ENCODE measurements around the gene RBM15.

RBM15 gene, protein sequence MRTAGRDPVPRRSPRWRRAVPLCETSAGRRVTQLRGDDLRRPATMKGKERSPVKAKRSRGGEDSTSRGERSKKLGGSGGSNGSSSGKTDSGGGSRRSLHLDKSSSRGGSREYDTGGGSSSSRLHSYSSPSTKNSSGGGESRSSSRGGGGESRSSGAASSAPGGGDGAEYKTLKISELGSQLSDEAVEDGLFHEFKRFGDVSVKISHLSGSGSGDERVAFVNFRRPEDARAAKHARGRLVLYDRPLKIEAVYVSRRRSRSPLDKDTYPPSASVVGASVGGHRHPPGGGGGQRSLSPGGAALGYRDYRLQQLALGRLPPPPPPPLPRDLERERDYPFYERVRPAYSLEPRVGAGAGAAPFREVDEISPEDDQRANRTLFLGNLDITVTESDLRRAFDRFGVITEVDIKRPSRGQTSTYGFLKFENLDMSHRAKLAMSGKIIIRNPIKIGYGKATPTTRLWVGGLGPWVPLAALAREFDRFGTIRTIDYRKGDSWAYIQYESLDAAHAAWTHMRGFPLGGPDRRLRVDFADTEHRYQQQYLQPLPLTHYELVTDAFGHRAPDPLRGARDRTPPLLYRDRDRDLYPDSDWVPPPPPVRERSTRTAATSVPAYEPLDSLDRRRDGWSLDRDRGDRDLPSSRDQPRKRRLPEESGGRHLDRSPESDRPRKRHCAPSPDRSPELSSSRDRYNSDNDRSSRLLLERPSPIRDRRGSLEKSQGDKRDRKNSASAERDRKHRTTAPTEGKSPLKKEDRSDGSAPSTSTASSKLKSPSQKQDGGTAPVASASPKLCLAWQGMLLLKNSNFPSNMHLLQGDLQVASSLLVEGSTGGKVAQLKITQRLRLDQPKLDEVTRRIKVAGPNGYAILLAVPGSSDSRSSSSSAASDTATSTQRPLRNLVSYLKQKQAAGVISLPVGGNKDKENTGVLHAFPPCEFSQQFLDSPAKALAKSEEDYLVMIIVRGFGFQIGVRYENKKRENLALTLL

DNA sequence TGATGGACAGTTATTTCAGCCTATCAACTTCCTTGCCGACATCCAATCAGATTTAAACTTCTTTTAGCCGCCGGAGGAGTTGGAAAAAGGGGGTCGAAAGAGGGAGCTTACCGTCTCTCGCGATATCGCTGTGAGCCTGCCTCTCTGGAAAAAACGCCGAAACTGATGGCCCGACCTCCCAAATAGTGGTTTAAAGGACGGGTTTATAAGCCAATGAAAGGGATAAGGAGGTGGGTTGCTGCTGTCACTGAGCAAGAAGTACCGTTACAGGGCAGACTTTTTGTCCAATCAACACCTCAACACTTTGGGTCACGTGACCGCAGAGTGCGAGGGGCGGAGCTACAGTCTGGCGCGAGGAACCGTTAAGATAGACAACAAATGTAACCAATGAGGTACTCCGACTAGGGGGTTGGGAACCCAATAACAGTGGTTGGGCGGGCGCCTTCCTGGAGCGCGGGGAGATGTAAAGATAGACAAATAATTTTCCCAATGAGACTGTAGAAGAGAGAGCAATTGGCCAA, at the start of gene RBM15:
TSS of gene RBM15 (plus strand) at position 492 of the 521 bp plus-strand sequence. CDS start at position 521, 29 bp downstream.
- DNase-seq: peak; percentile 97 to 99
- no peak within 1 kb of the TSS for H3K4me3 Mint-ChIP-seq
- peak within 1 kb of the TSS in 1 of 2 donors; percentile 99 for H3K27ac Mint-ChIP-seq
- H3K27me3 Mint-ChIP-seq: no peaks in the 10 kb centered on the region
- no peaks in the 10 kb centered on the region for H3K9me3 Mint-ChIP-seq
- peak; percentile 84 for ATAC-seq
- H3K4me1 Mint-ChIP-seq: peaks cover 60% of the 10 kb centered on the region

DNA sequence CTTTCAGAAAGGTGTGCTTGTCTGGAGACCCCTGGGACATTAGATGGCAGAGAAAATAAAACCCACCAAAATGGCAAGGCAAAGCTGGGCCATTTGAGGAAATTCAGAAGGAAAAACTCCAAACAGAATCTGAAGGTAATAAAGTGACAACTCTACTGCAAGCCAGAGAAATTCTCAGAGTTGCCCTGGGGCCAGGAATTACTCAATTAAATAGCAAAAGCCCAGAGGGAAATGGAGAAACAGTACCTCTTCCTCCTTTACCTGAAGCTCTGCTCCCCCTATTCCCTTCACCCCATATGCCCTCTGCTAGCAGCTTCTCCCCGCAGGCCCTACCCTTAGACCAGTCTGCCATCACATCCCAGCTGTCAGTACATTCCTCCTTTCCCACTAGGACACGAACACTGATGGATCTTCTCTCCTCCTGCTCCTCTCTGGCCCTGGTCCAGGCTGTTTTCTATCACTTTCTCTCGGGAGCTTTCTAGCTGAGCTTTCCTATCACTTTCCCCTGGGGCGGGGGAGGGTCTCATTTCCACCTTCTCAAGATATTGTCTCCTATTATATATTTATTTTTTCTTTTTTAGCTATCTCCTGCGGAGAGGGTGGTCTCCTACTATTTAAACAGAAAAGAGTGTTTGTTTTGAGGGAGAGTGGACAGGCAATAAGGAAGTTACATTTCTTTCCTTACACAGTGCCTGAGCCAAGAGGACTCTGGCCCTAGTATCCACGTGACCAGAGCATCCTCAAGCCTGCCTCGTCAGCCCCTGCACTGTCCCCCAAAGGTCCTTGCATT, 47.7 kb upstream of the RBM15 start:
- no peak overlapping the region for H3K4me3 Mint-ChIP-seq
- H3K27me3 Mint-ChIP-seq: no peaks in the 10 kb centered on the region
- H3K27ac Mint-ChIP-seq: no peak overlapping the region
- no peaks in the 10 kb centered on the region for H3K4me1 Mint-ChIP-seq
- ATAC-seq: no peak
- no peak for DNase-seq
- no peaks in the 10 kb centered on the region for H3K9me3 Mint-ChIP-seq

DNA sequence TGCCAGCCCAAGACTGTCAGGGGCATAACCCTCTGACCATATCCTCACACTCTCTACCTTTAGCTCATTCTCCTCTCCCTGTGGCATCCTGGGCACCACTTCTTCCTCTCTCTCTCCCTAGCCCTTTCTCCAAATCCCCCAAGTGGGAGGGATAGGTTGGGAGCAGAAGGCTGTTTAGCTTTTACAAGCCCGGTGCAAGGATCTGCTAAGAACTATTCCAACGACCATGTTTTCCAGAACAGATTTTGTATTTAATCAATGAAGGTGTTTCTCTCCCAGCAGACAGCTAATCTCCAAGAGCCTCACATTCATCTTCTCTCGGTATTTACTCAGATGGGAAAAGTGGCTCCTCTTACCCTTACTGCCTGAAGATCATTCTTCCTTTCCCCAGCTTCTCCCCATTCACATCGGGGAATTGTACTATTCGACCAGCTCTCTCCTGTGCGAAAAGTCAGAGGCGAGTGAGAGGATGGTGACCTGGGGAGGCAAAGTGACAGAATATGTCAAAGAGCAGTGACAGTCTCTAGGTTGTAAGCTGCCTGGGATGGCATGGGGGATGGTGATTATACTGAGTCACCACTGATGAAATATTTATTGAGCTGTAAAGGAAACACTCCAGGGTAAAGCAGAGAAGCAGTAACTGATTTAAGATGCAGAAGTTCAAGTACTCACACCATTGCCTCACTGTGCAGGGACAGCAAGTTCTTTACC, 47.0 kb upstream of the RBM15 start:
- Mint-ChIP-seq H3K9me3 (no peaks in the 10 kb centered on the region), H3K4me1 (no peaks in the 10 kb centered on the region), H3K27ac (peak overlapping the region in 1 of 2 donors; percentile 8), H3K27me3 (no peaks in the 10 kb centered on the region), H3K4me3 (no peak overlapping the region)
- ATAC-seq: no peak
- DNase-seq: no peak

DNA sequence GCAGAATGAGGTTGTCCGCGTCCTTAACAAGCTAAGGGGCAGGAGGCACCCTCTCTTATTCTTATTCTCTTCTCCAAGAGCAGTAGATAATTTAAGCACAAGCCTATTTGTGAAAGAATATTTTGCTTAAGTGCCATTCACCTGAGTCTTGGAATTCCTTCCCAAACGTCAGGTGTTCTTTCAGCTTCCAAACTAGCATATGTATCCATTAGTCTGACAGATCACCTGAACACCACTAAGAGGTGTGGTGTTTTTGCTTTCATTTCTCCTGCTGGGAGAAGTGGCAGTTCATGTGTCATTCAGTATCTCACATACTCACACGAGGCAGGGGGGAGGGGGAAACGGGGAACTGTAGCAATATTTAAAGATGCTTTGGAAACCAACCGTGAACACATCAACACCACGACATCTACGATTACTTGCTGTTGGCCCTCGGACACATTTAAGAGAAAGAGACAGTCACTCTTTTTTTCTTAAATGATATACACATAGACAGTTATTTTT, 45.5 kb upstream of the RBM15 start:
- H3K4me1 Mint-ChIP-seq: no peaks in the 10 kb centered on the region
- no peaks in the 10 kb centered on the region for H3K9me3 Mint-ChIP-seq
- H3K4me3 Mint-ChIP-seq: no peak overlapping the region
- DNase-seq (no peak), ATAC-seq (no peak)
- H3K27ac Mint-ChIP-seq: no peak overlapping the region
- no peaks in the 10 kb centered on the region for H3K27me3 Mint-ChIP-seq

DNA sequence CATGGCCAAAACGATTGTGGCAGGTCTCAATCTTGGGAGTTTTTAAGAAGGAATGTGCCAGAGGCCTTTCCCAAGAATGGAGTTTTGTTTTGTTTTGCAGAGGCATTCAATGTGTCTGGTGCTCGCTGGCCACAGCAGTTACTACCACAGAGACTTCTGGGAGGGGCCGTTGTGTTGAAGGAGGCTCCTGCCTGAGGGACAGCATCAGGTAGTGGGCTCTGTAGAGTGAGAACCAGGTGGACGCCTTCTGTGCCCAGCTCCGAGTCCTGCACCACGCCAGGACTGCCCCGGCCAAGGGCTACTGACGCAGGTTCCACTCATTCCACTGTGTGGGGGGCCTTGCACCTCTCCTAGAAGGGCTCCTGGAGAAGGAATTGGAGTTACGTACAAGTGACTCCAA, 44.9 kb upstream of the RBM15 start:
- no peaks in the 10 kb centered on the region for H3K9me3 Mint-ChIP-seq
- DNase-seq: no peak
- H3K4me3 Mint-ChIP-seq: no peak overlapping the region
- no peak for ATAC-seq
- no peak overlapping the region for H3K27ac Mint-ChIP-seq
- H3K27me3 Mint-ChIP-seq: no peaks in the 10 kb centered on the region
- H3K4me1 Mint-ChIP-seq: no peaks in the 10 kb centered on the region

DNA sequence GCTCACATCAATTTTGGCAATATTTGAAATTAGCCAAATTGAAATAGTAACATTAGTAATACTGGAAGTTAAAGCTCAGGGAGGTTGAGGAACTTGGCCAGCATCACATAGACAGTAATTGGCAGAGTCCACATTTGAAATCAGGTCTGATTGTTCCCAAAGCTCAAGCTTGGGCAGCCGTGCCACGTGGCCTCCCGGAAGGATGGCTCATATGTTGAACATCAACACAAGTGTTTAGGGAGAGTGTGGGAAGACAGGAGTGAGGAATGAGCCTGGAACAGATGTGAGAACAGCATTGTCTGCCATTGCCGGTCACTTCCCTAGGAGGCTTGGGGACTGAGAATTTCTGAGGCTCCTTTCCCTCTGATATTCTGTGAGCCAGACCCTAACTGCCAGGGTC, 40.2 kb upstream of the RBM15 start:
- no peaks in the 10 kb centered on the region for H3K4me1 Mint-ChIP-seq
- no peak overlapping the region for H3K4me3 Mint-ChIP-seq
- no peaks in the 10 kb centered on the region for H3K9me3 Mint-ChIP-seq
- H3K27me3 Mint-ChIP-seq: peaks cover 8% of the 10 kb centered on the region
- no peak for ATAC-seq
- no peak for DNase-seq
- no peak overlapping the region for H3K27ac Mint-ChIP-seq

DNA sequence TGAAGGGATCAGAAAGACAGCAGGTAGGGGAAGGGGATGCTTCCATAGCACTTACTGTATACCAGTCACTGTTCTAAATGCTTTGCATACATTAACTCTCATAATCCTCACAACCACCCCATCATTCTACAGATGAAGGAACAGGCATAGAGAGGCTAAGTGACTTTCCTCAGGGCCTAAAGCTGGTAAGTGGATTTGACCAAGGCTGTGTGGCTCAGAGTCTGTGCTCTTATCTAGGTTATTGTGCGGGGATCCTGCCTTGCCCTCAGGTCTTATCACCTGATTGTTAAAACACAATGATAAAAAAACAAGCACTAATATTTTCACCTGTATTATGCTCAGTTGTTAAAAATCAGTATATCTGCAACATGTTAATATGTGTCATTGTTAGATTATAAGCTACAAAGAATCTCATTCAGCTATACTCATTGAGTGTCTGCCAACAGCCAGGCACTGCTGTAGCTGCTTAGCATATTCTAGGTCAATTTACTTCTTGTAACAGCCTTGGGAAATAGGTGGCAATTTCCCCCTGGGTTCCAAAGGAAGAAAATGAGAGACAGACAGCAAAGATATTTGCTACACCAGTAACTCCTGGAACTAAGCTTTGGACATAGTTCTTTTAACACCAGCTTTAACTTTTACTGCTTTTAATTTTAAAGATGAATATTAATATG, 38.6 kb upstream of the RBM15 start:
- no peak overlapping the region for H3K27ac Mint-ChIP-seq
- DNase-seq (no peak), ATAC-seq (no peak)
- no peak overlapping the region for H3K4me3 Mint-ChIP-seq
- no peaks in the 10 kb centered on the region for H3K9me3 Mint-ChIP-seq
- H3K27me3 Mint-ChIP-seq: peaks cover 8% of the 10 kb centered on the region
- no peaks in the 10 kb centered on the region for H3K4me1 Mint-ChIP-seq

DNA sequence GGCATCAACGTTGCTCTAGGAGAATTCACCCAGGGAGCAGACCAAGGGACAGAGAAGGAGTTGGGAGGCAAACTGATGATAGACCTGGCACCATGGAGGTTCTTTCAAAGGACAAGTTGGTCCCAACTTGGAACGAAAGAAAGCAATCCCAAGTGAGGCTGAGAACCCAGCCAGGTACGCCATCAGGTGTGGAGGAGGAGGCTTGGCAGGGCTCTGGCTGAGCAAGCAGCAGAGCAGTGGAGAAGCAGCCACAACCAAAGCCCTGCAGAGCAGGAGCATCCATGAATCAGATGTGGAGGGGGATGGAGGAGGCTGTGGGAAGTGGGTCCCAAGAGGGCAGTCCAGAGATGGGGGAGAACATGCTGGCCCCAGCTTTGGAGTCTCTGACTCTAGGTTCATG, 36.3 kb upstream of the RBM15 start:
- no peaks in the 10 kb centered on the region for H3K4me1 Mint-ChIP-seq
- H3K27ac Mint-ChIP-seq: no peak overlapping the region
- DNase-seq: no peak
- no peak for ATAC-seq
- H3K27me3 Mint-ChIP-seq: peaks cover 8% of the 10 kb centered on the region
- no peak overlapping the region for H3K4me3 Mint-ChIP-seq
- H3K9me3 Mint-ChIP-seq: no peaks in the 10 kb centered on the region

DNA sequence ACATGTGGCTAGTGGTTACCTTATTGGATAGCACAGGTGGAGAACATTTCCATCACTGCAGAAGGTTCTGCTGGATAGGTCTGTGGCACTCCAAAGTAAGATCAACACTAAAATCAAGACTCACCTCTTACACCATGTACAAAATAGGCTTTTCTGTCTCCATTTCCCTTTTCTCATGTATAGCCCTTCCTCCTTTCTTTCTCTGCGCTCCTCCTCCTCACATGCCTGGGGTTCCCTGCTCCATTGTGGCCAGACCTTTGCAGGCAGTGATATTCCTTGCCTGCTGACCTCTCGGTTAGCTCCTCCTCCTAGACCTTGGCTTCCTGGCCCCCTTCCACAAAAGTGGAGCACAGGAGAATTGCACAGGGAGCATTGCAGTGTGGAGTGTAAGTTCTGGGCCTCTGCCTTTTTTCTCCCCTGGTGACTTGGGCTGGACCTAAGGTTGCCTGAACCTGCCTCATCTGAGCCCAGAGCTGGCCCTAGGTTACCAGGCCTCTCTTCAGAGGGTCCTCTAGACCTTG, 33.2 kb upstream of the RBM15 start:
- H3K4me1 Mint-ChIP-seq: no peaks in the 10 kb centered on the region
- no peak for DNase-seq
- H3K9me3 Mint-ChIP-seq: no peaks in the 10 kb centered on the region
- no peak for ATAC-seq
- H3K27ac Mint-ChIP-seq: no peak overlapping the region
- no peak overlapping the region for H3K4me3 Mint-ChIP-seq
- H3K27me3 Mint-ChIP-seq: peaks cover 8% of the 10 kb centered on the region

DNA sequence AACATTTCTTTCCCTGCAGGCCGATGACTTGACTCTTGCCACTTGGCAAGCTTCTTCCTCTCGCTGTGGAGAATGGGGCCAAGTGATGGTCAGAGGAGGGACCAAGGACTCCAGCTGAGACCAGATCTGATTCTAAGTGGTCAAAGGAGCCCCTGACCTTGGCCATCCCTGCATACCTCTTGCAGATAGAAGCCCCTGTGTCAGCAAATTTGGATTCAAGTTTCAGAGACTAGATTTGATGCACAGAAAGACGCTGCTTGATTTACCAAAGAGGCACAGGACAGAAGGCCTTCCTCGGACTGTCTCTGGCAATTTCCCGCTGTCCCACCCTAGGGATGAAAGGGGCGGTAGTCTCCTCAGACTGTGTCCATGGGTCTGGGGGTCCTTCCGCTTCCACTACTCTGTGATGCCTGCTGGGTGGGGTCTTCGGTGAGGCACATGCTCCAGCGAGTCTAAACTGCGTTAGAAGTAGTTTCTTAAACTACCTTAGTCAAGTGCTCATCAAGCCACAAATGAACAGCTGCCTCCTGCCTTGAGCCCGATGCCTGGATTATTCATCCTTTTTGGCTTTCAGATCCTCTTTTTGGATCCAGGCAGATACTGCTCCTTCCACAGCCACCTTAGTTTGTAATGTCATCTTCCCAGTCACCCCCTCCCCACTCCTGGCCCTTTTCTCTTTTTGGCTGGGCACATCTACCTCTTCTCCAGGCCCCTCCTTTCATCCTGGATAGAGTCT, 31.8 kb upstream of the RBM15 start:
- Mint-ChIP-seq H3K4me1 (peaks cover 2% of the 10 kb centered on the region), H3K9me3 (no peaks in the 10 kb centered on the region), H3K27me3 (peaks cover 8% of the 10 kb centered on the region), H3K4me3 (no peak overlapping the region), H3K27ac (no peak overlapping the region)
- DNase-seq (no peak), ATAC-seq (no peak)

DNA sequence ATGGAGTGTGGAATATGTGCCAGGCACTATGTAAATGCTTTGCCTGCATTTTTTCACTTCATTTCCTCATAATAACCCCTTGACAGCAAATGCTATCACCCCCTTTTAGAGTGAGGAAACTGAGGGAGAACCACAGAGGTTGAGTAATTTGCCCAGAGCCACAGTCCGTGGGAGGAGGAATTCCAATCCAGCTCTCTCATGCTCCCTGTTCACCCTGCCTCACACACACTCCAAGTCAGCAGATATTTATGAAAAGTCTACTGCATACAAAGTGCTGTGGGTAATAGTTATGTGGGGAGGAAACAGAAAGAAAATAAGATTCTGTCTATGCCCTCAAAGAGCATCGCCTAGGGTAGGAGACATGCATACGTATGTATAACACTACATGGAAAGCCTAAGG, 30.9 kb upstream of the RBM15 start:
- Mint-ChIP-seq H3K27me3 (no peaks in the 10 kb centered on the region), H3K27ac (no peak overlapping the region), H3K9me3 (no peaks in the 10 kb centered on the region), H3K4me3 (no peak overlapping the region), H3K4me1 (peaks cover 5% of the 10 kb centered on the region)
- no peak for DNase-seq
- ATAC-seq: no peak

DNA sequence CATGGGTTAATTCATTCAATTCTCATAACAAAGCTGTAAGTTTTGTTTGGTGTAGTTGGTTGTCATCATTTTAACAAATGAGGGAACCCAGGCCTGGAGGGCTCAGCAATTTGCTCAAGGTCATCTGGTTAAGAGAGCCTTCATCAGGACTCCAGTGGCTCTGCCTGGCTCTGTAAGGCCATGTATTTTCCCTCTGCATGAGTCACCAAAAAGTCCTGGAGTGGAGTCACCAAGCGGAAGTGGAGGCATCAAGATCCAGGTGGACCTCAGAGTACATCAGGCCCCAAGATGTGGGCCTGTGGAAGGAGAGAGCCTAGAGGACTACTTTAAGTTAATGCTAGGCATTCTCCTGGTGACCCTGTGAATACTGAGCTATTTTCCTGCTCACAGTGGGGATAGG, 30.0 kb upstream of the RBM15 start:
- Mint-ChIP-seq H3K4me3 (no peak overlapping the region), H3K27ac (peak overlapping the region in 1 of 2 donors; percentile 29), H3K4me1 (peaks cover 5% of the 10 kb centered on the region), H3K9me3 (no peaks in the 10 kb centered on the region), H3K27me3 (no peaks in the 10 kb centered on the region)
- DNase-seq: no peak
- no peak for ATAC-seq

DNA sequence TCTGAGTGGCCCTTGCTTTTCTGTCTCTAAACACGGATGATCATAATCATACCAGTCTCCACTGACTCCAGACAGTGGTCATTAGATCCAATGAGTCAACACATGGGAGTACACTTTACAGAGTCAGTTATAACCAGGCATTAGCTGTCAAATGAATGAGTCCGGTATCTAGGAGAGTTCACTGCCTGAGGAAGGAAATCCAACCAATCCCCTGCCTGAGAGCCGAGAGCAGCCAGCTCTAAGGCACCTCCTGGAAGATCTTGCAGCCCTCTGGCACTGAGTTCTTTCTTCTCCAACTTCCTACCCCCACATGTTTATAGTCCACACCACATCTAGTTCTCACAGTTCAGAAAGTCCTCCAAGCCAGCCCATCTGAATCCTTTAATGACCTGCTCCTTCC, 29.4 kb upstream of the RBM15 start:
- no peaks in the 10 kb centered on the region for H3K27me3 Mint-ChIP-seq
- H3K9me3 Mint-ChIP-seq: no peaks in the 10 kb centered on the region
- no peak overlapping the region for H3K27ac Mint-ChIP-seq
- peaks cover 5% of the 10 kb centered on the region for H3K4me1 Mint-ChIP-seq
- ATAC-seq: no peak
- no peak overlapping the region for H3K4me3 Mint-ChIP-seq
- DNase-seq: no peak

Data from stimulated activated naive CD8-positive, alpha-beta T cell treated with anti-CD3 and anti-CD28 coated beads, Interleukin-15, amount 100 ng/mL, for 72 hours (primary cell).